Measurements from ENCODE around the gene PCGF1. TPM values are rescaled to one million over a fixed set of nuclear protein-coding genes. Genes with fewer than 3 reads are reported as not detected.

Gene PCGF1
- total and polyA plus RNA-seq, 2 of the 4 experiments (the other 2 are of a cell fraction) = 23.4 to 31.4 TPM

GRCh38 chr2:74516650-74517049 is 9.2 kb upstream of the PCGF1 start:
- H4K5ac ChIP-seq (ENCODE audit: low read depth, low read length) = no peak overlapping the region
- WGBS, 2 experiments (ENCODE audit: extremely low coverage in 2 of 2, insufficient read length in 1 of 2) = 93% methylated on average over 3 of the region's 13 CpGs; no CpG with 5 or more reads in 1 of the 2 experiments
- BruUV-seq (replicated peaks) = no TSS peak
- ATAC-seq (ENCODE audit: low read depth) (no peak), DNase-seq (no peak)
- H3K27ac ChIP-seq (ENCODE audit: insufficient read depth, low read length) = no peak overlapping the region
- H2AFZ ChIP-seq (replicated peaks; ENCODE audit: low read length, poor library complexity) = no peak overlapping the region
- H2BK5ac ChIP-seq (ENCODE audit: low read depth, low read length, poor library complexity, severe bottlenecking) = no peak overlapping the region
- H3K4me2 ChIP-seq (ENCODE audit: low read depth, low read length) = no peak overlapping the region
- in situ Hi-C loops (cut with MboI; ENCODE audit: low sequenced_read_pairs) = no loop called here
- TF ChIP-seq NFE2L2 (IDR thresholded peaks at IDR 0.05; ENCODE audit: low read depth, low read length) (no peak), BHLHE40 (IDR thresholded peaks at IDR 0.05; ENCODE audit: low read depth, low read length) (no peak), USF2 (IDR thresholded peaks at IDR 0.05; ENCODE audit: low read depth, low read length) (no peak), RAD21 (IDR thresholded peaks at IDR 0.05; ENCODE audit: low read length) (no peak), FOS (IDR thresholded peaks at IDR 0.05; ENCODE audit: low read depth, low read length) (no peak), RCOR1 (IDR thresholded peaks at IDR 0.05; ENCODE audit: insufficient replicate concordance, low read length) (no peak), ELK1 (IDR thresholded peaks at IDR 0.05; ENCODE audit: borderline replicate concordance, low read depth, low read length) (no peak), MAFK (IDR thresholded peaks at IDR 0.05; ENCODE audit: low read depth, low read length) (no peak), CEBPB (IDR thresholded peaks at IDR 0.05; ENCODE audit: low read depth, low read length) (no peak), MXI1 (IDR thresholded peaks at IDR 0.05; ENCODE audit: borderline replicate concordance, low read depth, low read length) (no peak), RFX5 (IDR thresholded peaks at IDR 0.05; ENCODE audit: low read depth, low read length) (no peak), CHD1 (IDR thresholded peaks at IDR 0.05; ENCODE audit: low read depth, low read length) (no peak), SMC3 (IDR thresholded peaks at IDR 0.05; ENCODE audit: low read depth, low read length) (no peak), POLR2A (IDR thresholded peaks at IDR 0.05; ENCODE audit: low read depth, low read length) (no peak), MAZ (IDR thresholded peaks at IDR 0.05; ENCODE audit: borderline replicate concordance, low read depth, low read length) (no peak), CTCF (conservative IDR thresholded peaks at IDR 0.05; ENCODE audit: low read depth, low read length) (no peak)
- H3K18ac ChIP-seq (ENCODE audit: low read depth, low read length) = no peak overlapping the region
- H2AK9ac ChIP-seq (replicated peaks; ENCODE audit: low read depth, low read length, poor library complexity) = no peak overlapping the region
- no peak overlapping the region for H2AK5ac ChIP-seq (ENCODE audit: low read depth, low read length)
- no peak overlapping the region for H3K56ac ChIP-seq (ENCODE audit: extremely low read depth, insufficient read depth, low read length)
- H3K14ac ChIP-seq (replicated peaks; ENCODE audit: low read depth, low read length) = no peak overlapping the region
- CTCF ChIA-PET = no interaction called here
- H2BK15ac ChIP-seq (ENCODE audit: low read depth, low read length) = no peak overlapping the region
- H3K23ac ChIP-seq (ENCODE audit: low read depth, low read length) = no peak overlapping the region
- POLR2A ChIA-PET (ENCODE audit: unreplicated experiment) = no interaction called here
- no peak overlapping the region for H3K4ac ChIP-seq (ENCODE audit: low read depth, low read length)
- H3K9me3 ChIP-seq (ENCODE audit: control insufficient read depth, insufficient read depth, low read length) = peaks cover 20% of the 10 kb centered on the region
- 0 out of 2 replicates have a peak, but pooled peaks cover 5% of the 10 kb centered on the region for H4K20me1 ChIP-seq (ENCODE audit: insufficient read depth, low read length)
- no peak overlapping the region for H2BK20ac ChIP-seq (ENCODE audit: low read depth, low read length)
- dilution Hi-C loops (cut with HindIII; ENCODE audit: low sequenced_read_pairs, unreplicated experiment) = no loop called here
- no peak overlapping the region for H3K9ac ChIP-seq (ENCODE audit: low read depth, low read length)
- H4K91ac ChIP-seq (ENCODE audit: insufficient read depth, low read depth, low read length) = no peak overlapping the region
- H2BK120ac ChIP-seq (ENCODE audit: low read depth, low read length) = no peak overlapping the region
- H3K9me1 ChIP-seq (ENCODE audit: insufficient read depth, low read length) = no peaks in the 10 kb centered on the region
- intact Hi-C loops (cut with micrococcal nuclease) = no loop called here
- H3K79me1 ChIP-seq (ENCODE audit: low read depth in 1 of 2, low read length in 2 of 2) = no peaks in the 10 kb centered on the region
- no peak overlapping the region for H4K8ac ChIP-seq (ENCODE audit: low read depth in 2 of 2, low read length in 2 of 2)
- H3K36me3 ChIP-seq (ENCODE audit: control insufficient read depth, insufficient read depth, low read length) = no peaks in the 10 kb centered on the region
- no peak overlapping the region for H3K4me3 ChIP-seq (ENCODE audit: insufficient read depth, low read depth, low read length)
- H3K27me3 ChIP-seq (ENCODE audit: control insufficient read depth, insufficient read depth, low read length) = peaks cover 87% of the 10 kb centered on the region
- no peaks in the 10 kb centered on the region for H3K4me1 ChIP-seq (ENCODE audit: control insufficient read depth, insufficient read depth, low read length)
